Neuronal stem cell (in vitro differentiated cells): ENCODE results near the gene MPND.

Experiments used
- DNase-seq: peaks from one replicate; pipeline ENCODE4 v3.0.0-alpha.2; 2013; ENCODE audit warnings: low spot score
- H2AFZ ChIP-seq: one replicate; pipeline ENCODE4 v1.6.1; 2013; ENCODE audit warnings: mild to moderate bottlenecking, low read length, inconsistent platforms
- H2AK5ac ChIP-seq: 2 replicates; pipeline ENCODE4 v1.6.1; 2013; ENCODE audit warnings: low read depth, mild to moderate bottlenecking, inconsistent platforms, low read length, moderate library complexity, mixed read lengths
- H2BK120ac ChIP-seq: 2 replicates; pipeline ENCODE4 v1.6.1; 2013; ENCODE audit warnings: low read depth, mild to moderate bottlenecking, inconsistent platforms, low read length, moderate library complexity, mixed read lengths
- H2BK12ac ChIP-seq: one replicate; pipeline ENCODE4 v1.6.1; 2013; ENCODE audit warnings: low read length, inconsistent platforms
- H2BK15ac ChIP-seq: 2 replicates; pipeline ENCODE4 v1.6.1; 2013; ENCODE audit warnings: mild to moderate bottlenecking, low read length, inconsistent platforms, mixed read lengths
- H2BK5ac ChIP-seq: one replicate; pipeline ENCODE4 v1.6.1; 2013; ENCODE audit warnings: inconsistent platforms, mild to moderate bottlenecking, low read length, moderate library complexity
- H3K14ac ChIP-seq: one replicate; pipeline ENCODE4 v1.6.1; 2013; ENCODE audit warnings: low read length, inconsistent platforms
- H3K18ac ChIP-seq: 2 replicates; pipeline ENCODE4 v1.6.1; 2013; ENCODE audit warnings: low read length, inconsistent platforms
- H3K23ac ChIP-seq: 2 replicates; pipeline ENCODE4 v1.6.1; 2013; ENCODE audit warnings: low read depth, mild to moderate bottlenecking, mixed read lengths, low read length, inconsistent platforms; ENCODE audit not compliant: poor library complexity
- H3K27ac ChIP-seq: replicated peaks from 3 replicates; pipeline ENCODE4 v1.5.1; 2013; ENCODE audit warnings: low read length, inconsistent platforms
- H3K27me3 ChIP-seq, 3 experiments: 2 replicates each; pipeline ENCODE4 v1.6.1; 2013; ENCODE audit warnings: low read length in 3 of 3, mild to moderate bottlenecking in 2 of 3, inconsistent platforms in 1 of 3, low read depth in 1 of 3, mixed read lengths in 1 of 3, moderate library complexity in 1 of 3; ENCODE audit not compliant: control insufficient read depth in 3 of 3, insufficient read depth in 3 of 3
- H3K36me3 ChIP-seq, 2 donors: replicated peaks in 1 of 2; 2 replicates each; pipeline ENCODE4 v1.6.1; 2013; ENCODE audit warnings: low read length in 2 of 2; ENCODE audit not compliant: control insufficient read depth in 2 of 2, insufficient read depth in 2 of 2
- H3K4ac ChIP-seq: 2 replicates; pipeline ENCODE4 v1.6.1; 2013; ENCODE audit warnings: inconsistent platforms, mild to moderate bottlenecking, low read length, moderate library complexity
- H3K4me1 ChIP-seq, 2 donors: 1 replicate in 1 of 2; 2 replicates in 1 of 2; pipeline ENCODE4 v1.6.1; 2013; ENCODE audit warnings: low read length in 2 of 2, low read depth in 1 of 2; ENCODE audit not compliant: control insufficient read depth in 2 of 2, insufficient read depth in 1 of 2
- H3K4me2 ChIP-seq: one replicate; pipeline ENCODE4 v1.6.1; 2013; ENCODE audit warnings: mild to moderate bottlenecking, low read length, inconsistent platforms; ENCODE audit not compliant: insufficient read depth, poor library complexity, severe bottlenecking
- H3K4me3 ChIP-seq, 2 donors: 2 replicates each; pipeline ENCODE4 v1.5.1; 2013; ENCODE audit warnings: low read length in 2 of 2, mild to moderate bottlenecking in 2 of 2, inconsistent platforms in 1 of 2, moderate library complexity in 1 of 2
- H3K79me1 ChIP-seq: one replicate; pipeline ENCODE4 v1.6.1; 2013; ENCODE audit warnings: low read depth, mild to moderate bottlenecking, inconsistent platforms, low read length, moderate library complexity
- H3K9ac ChIP-seq: one replicate; pipeline ENCODE4 v1.6.1; 2013; ENCODE audit warnings: mild to moderate bottlenecking, low read depth, low read length, inconsistent platforms; ENCODE audit not compliant: poor library complexity
- H3K9me3 ChIP-seq, 2 donors: replicated peaks in 1 of 2; 2 replicates each; pipeline versions ENCODE3 to v1.6.1; 2013; ENCODE audit warnings: low read length in 2 of 2, mild to moderate bottlenecking in 2 of 2, inconsistent platforms in 1 of 2, low read depth in 1 of 2, mixed read lengths in 1 of 2, moderate library complexity in 1 of 2; ENCODE audit not compliant: control insufficient read depth in 2 of 2, insufficient read depth in 1 of 2
- H4K8ac ChIP-seq: one replicate; pipeline ENCODE4 v1.6.1; 2013; ENCODE audit warnings: low read depth, mild to moderate bottlenecking, inconsistent platforms, low read length, moderate library complexity
- H4K91ac ChIP-seq: one replicate; pipeline ENCODE4 v1.6.1; 2013; ENCODE audit warnings: low read length, low read depth, mild to moderate bottlenecking, inconsistent platforms; ENCODE audit not compliant: poor library complexity
- WGBS, 2 donors: extraction: QIAGEN DNeasy Blood & Tissue Kit; methylation state at CpG; one replicate each; pipeline ENCODE4 v1.1.7; 2013; ENCODE audit warnings: missing lambda C conversion rate in 2 of 2, mixed read lengths in 1 of 2; ENCODE audit not compliant: insufficient read length in 2 of 2, insufficient replicate concordance in 1 of 2; ENCODE audit errors: extremely low coverage in 2 of 2; 5-methylcytosine and 5-hydroxymethylcytosine counted together

Gene MPND

GRCh38 chr19:4390017-4390566 is 46.7 kb downstream of the MPND start:
- Histone ChIP-seq H3K4me2 (peak overlapping the region; percentile 39), H3K23ac (no peak overlapping the region), H3K27me3 (no peaks in the 10 kb centered on the region), H3K9me3 (no peaks in the 10 kb centered on the region), H4K8ac (no peak overlapping the region), H3K9ac (peak overlapping the region; percentile 32), H3K18ac (peak overlapping the region; percentile 94), H3K4ac (peak overlapping the region; percentile 79), H3K4me3 (peak overlapping the region in 1 of 2 donors; percentile 28), H3K27ac (peak overlapping the region; percentile 97), H3K14ac (peak overlapping the region; percentile 72), H2BK12ac (peak overlapping the region; percentile 11), H3K79me1 (peaks cover 18% of the 10 kb centered on the region), H3K4me1 (peaks cover 47 to 56% of the 10 kb centered on the region in 2 donors), H2BK5ac (peak overlapping the region; percentile 85), H4K91ac (peak overlapping the region; percentile 89), H2AK5ac (peak overlapping the region; percentile 98), H2BK120ac (peak overlapping the region; percentile 64), H2AFZ (peak overlapping the region; percentile 43), H2BK15ac (peak overlapping the region; percentile 47), H3K36me3 (peaks cover 0 to 34% of the 10 kb centered on the region in 2 donors)
- DNase-seq, result no peak
- WGBS, 2 donors, result no CpG with 5 or more reads among the region's 12 CpGs

GRCh38 chr19:4390567-4391305 is 47.4 kb downstream of the MPND start:
- Histone ChIP-seq H4K91ac (peak overlapping the region; percentile 4), H3K36me3 (peaks cover 0 to 32% of the 10 kb centered on the region in 2 donors), H3K9ac (peak overlapping the region; percentile 32), H3K23ac (no peak overlapping the region), H2BK12ac (no peak overlapping the region), H3K4me2 (peak overlapping the region; percentile 46), H2BK15ac (peak overlapping the region; percentile 5), H3K4me3 (peak overlapping the region in 1 of 2 donors; percentile 28), H3K27ac (peak overlapping the region; percentile 97), H3K27me3 (no peaks in the 10 kb centered on the region), H3K4me1 (peaks cover 47 to 56% of the 10 kb centered on the region in 2 donors), H3K79me1 (peaks cover 16% of the 10 kb centered on the region), H2BK120ac (no peak overlapping the region), H3K9me3 (no peaks in the 10 kb centered on the region), H3K4ac (no peak overlapping the region), H4K8ac (no peak overlapping the region), H2BK5ac (peak overlapping the region; percentile 85), H2AFZ (peak overlapping the region; percentile 43), H3K14ac (no peak overlapping the region), H2AK5ac (peak overlapping the region; percentile 71), H3K18ac (peak overlapping the region; percentile 68)
- no CpG with 5 or more reads among the region's 21 CpGs for WGBS, 2 donors
- DNase-seq, result no peak

- Histone ChIP-seq H3K4ac (no peak overlapping the region), H2BK12ac (no peak overlapping the region), H3K27ac (peak overlapping the region; percentile 97), H3K27me3 (no peaks in the 10 kb centered on the region), H2BK120ac (peak overlapping the region; percentile 10), H3K23ac (peak overlapping the region; percentile 3), H3K14ac (no peak overlapping the region), H3K4me2 (no peak overlapping the region), H3K9ac (peak overlapping the region; percentile 75), H2BK5ac (peak overlapping the region; percentile 49), H2AK5ac (peak overlapping the region; percentile 71), H4K8ac (no peak overlapping the region), H3K18ac (peak overlapping the region; percentile 44), H2AFZ (no peak overlapping the region), H4K91ac (no peak overlapping the region), H2BK15ac (peak overlapping the region; percentile 32), H3K79me1 (peaks cover 16% of the 10 kb centered on the region), H3K4me1 (peaks cover 47 to 56% of the 10 kb centered on the region in 2 donors), H3K36me3 (peaks cover 0 to 36% of the 10 kb centered on the region in 2 donors), H3K4me3 (no peak overlapping the region), H3K9me3 (no peaks in the 10 kb centered on the region)
- DNase-seq, result no peak
- WGBS, 2 donors, result no CpG with 5 or more reads among the region's 9 CpGs
These were observed 47.9 kb downstream of the MPND start for GRCh38 chr19:4391306-4391693.
